ENCODE results near the gene VWA8. TPM values are rescaled to one million over a fixed set of nuclear protein-coding genes. Genes with fewer than 3 reads are reported as not detected.
A peak's percentile ranks its signal among the peaks of the same experiment; 100 is the strongest.
"Not testable (repeated sequence)": the region's sequence is repeated elsewhere in the genome, so short reads cannot be mapped to it uniquely, and the experiment has no call there.

Gene VWA8
- total RNA-seq, 4 donors from 2014 or later: 19.5 to 26.2 (median 21.6) TPM

DNA sequence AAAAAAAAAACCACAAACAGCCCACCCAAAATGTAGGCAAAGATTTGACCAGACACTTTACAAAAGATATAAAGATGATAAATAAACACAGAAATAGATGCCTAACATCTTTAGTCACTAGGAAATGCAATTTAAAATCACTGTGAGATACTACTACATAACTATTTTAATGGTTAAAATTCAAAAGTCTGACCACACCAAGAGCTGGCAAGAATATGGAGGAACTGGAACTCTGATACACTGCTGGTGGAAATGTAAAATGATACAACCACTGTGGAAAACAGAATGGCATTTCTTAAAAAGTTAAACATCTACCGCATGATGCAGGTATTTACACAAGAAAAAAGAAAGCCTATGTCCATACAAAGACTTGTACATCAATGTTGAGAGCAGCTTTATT, 26.8 kb downstream of the VWA8 start:
- WGBS: 96% methylated on average over 1 of the region's 1 CpG
- no peak for DNase-seq (ENCODE audit: extremely low spot score)
- Histone ChIP-seq H3K4me1 (peaks cover 0 to 3% (median 0%) of the 10 kb centered on the region in 4 donors), H3K4me3 (no peak overlapping the region), H3K36me3 (no peaks in the 10 kb centered on the region), H3K9me3 (no peaks in the 10 kb centered on the region), H3K27me3 (no peaks in the 10 kb centered on the region), H3K27ac (replicated peaks in 1 of 4) (no peak overlapping the region)
- TF ChIP-seq CTCF (IDR thresholded peaks at IDR 0.05) (no peak), POLR2AphosphoS5 (IDR thresholded peaks at IDR 0.05) (no peak), POLR2A (IDR thresholded peaks at IDR 0.05; ENCODE audit: low read depth) (no peak), EP300 (IDR thresholded peaks at IDR 0.05) (no peak)
- intact Hi-C loops (cut with DNase I): no loop called here

- 95% methylated on average over 1 of the region's 1 CpG for WGBS
- TF ChIP-seq EP300 (IDR thresholded peaks at IDR 0.05): no peak
- Histone ChIP-seq H3K4me1 (peaks cover 0 to 3% (median 0%) of the 10 kb centered on the region in 4 donors), H3K4me3 (no peak overlapping the region), H3K9me3 (no peaks in the 10 kb centered on the region), H3K27me3 (no peaks in the 10 kb centered on the region), H3K36me3 (no peaks in the 10 kb centered on the region), H3K27ac (replicated peaks in 1 of 4) (no peak overlapping the region)
- no peak for DNase-seq (ENCODE audit: extremely low spot score)
- intact Hi-C loops (cut with DNase I): no loop called here
Measured at GRCh38 chr13:41931337-41931736, 29.6 kb downstream of the VWA8 start.

DNA sequence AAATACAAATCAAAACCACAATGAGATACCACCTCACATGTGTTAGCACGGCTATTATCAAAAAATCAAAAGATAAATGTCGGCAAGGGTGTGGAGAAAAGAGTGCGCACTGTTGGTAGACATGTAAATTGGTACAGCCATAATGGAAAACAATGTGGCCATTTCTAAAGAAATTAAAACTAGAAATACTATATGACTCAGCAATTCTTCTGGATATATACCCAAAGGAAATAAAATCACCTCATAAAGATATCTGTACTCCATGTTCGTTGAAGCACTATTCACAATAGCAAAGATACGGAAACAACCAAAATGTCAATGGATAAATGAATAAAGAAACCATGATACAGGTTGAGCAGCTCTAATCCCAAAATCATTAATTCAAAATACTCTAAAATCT, 30.8 kb downstream of the VWA8 start:
- no peak overlapping the region for H3K4me3 ChIP-seq
- TF ChIP-seq EP300 (IDR thresholded peaks at IDR 0.05) (no peak), POLR2AphosphoS5 (IDR thresholded peaks at IDR 0.05) (no peak), POLR2A (IDR thresholded peaks at IDR 0.05; ENCODE audit: low read depth) (no peak), CTCF (IDR thresholded peaks at IDR 0.05) (no peak)
- 97% methylated on average over 5 of the region's 5 CpGs for WGBS
- H3K36me3 ChIP-seq: peaks cover 0 to 7% (median 3%) of the 10 kb centered on the region in 4 donors
- no peaks in the 10 kb centered on the region for H3K27me3 ChIP-seq
- peaks cover 0 to 3% (median 0%) of the 10 kb centered on the region in 4 donors for H3K4me1 ChIP-seq
- intact Hi-C loops (cut with DNase I): no loop called here
- no peak overlapping the region for H3K27ac ChIP-seq (replicated peaks in 1 of 4)
- no peak for DNase-seq (ENCODE audit: extremely low spot score)
- peaks cover 0 to 4% (median 0%) of the 10 kb centered on the region in 4 donors for H3K9me3 ChIP-seq

DNA sequence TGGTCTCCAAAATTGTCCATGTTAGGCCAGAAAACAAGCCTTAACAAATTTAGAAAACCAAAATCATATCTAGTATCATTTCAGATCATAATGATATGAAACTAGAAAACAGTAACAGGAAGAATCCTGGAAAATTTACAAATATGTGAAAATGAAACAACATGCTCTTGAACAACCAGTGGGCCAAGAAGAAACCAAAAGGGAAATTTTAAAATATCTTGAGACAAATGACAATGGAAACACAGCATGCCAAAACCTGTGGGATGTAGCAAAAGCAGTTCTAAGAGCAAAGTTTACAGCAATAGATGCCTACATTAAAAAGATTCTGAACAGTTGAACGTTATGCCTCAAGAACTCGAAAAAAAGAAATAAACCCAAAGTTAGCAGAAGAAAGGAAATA, 32.6 kb downstream of the VWA8 start:
- H3K36me3 ChIP-seq: peaks cover 0 to 7% (median 3%) of the 10 kb centered on the region in 4 donors
- H3K27me3 ChIP-seq: no peaks in the 10 kb centered on the region
- H3K4me1 ChIP-seq: peaks cover 0 to 3% (median 0%) of the 10 kb centered on the region in 4 donors
- H3K27ac ChIP-seq (replicated peaks in 1 of 4): no peak overlapping the region
- no peak for DNase-seq (ENCODE audit: extremely low spot score)
- TF ChIP-seq POLR2AphosphoS5 (IDR thresholded peaks at IDR 0.05): no peak
- TF ChIP-seq EP300 (IDR thresholded peaks at IDR 0.05): no peak
- TF ChIP-seq POLR2A (IDR thresholded peaks at IDR 0.05; ENCODE audit: low read depth): no peak
- TF ChIP-seq CTCF (IDR thresholded peaks at IDR 0.05): no peak
- 62% methylated on average over 2 of the region's 2 CpGs for WGBS
- peak overlapping the region in 1 of 4 donors; percentile 8 for H3K4me3 ChIP-seq
- peaks cover 0 to 14% (median 2%) of the 10 kb centered on the region in 4 donors for H3K9me3 ChIP-seq
- intact Hi-C loops (cut with DNase I): no loop called here

- H3K27ac ChIP-seq (replicated peaks in 1 of 4): no peak overlapping the region
- no peaks in the 10 kb centered on the region for H3K27me3 ChIP-seq
- no peak overlapping the region for H3K4me3 ChIP-seq
- intact Hi-C loops (cut with DNase I): no loop called here
- peaks cover 0 to 7% (median 3%) of the 10 kb centered on the region in 4 donors for H3K36me3 ChIP-seq
- DNase-seq (ENCODE audit: extremely low spot score): no peak
- WGBS: 98% methylated on average over 2 of the region's 2 CpGs
- H3K9me3 ChIP-seq: peaks cover 0 to 14% (median 2%) of the 10 kb centered on the region in 4 donors
- H3K4me1 ChIP-seq: peaks cover 0 to 3% (median under 1%) of the 10 kb centered on the region in 4 donors
- no peak for TF ChIP-seq POLR2A (IDR thresholded peaks at IDR 0.05; ENCODE audit: low read depth)
- TF ChIP-seq POLR2AphosphoS5 (IDR thresholded peaks at IDR 0.05): no peak
- TF ChIP-seq CTCF (IDR thresholded peaks at IDR 0.05): no peak
- TF ChIP-seq EP300 (IDR thresholded peaks at IDR 0.05): no peak
Measured at GRCh38 chr13:41925014-41925413, 35.9 kb downstream of the VWA8 start.

DNA sequence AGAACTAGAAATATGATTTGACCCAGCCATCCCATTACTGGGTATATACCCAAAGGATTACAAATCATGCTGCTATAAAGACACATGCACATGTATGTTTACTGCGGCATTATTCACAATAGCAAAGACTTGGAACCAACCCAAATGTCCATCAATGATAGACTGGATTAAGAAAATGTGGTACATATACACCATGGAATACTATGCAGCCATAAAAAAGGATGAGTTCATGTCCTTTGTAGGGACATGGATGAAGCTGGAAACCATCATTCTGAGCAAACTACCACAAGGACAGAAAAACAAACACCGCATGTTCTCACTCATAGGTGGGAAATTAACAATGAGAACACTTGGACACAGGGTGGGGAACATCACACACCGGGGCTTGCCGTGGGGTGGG, 38.0 kb downstream of the VWA8 start:
- H3K27me3 ChIP-seq; intact Hi-C loops (cut with DNase I); H3K27ac ChIP-seq (replicated peaks in 1 of 4); H3K36me3 ChIP-seq; H3K4me3 ChIP-seq; DNase-seq (ENCODE audit: extremely low spot score): not testable (repeated sequence)
- peaks cover 0 to 14% (median 2%) of the 10 kb centered on the region in 4 donors for H3K9me3 ChIP-seq
- 96% methylated on average over 4 of the region's 4 CpGs for WGBS
- peaks cover 9 to 18% (median 12%) of the 10 kb centered on the region in 4 donors for H3K4me1 ChIP-seq
